IPS-20b (cell line): ENCODE results near the gene FANCL.
"Not testable (repeated sequence)": the region's sequence is repeated elsewhere in the genome, so short reads cannot be mapped to it uniquely, and the experiment has no call there.

Experiments
- H3K27ac ChIP-seq: one replicate; pipeline ENCODE4 v1.5.1; 2013; ENCODE audit warnings: low read length
- H3K27me3 ChIP-seq: 2 replicates; pipeline ENCODE4 v1.6.1; 2013; ENCODE audit warnings: mild to moderate bottlenecking, low read length, inconsistent platforms; ENCODE audit not compliant: insufficient read depth
- H3K36me3 ChIP-seq: 2 replicates; pipeline ENCODE4 v1.6.1; 2013; ENCODE audit warnings: low read depth, mild to moderate bottlenecking, inconsistent platforms, low read length, moderate library complexity; ENCODE audit not compliant: insufficient read depth
- H3K4me1 ChIP-seq: 2 replicates; pipeline ENCODE4 v1.6.1; 2013; ENCODE audit warnings: mild to moderate bottlenecking, control low read depth, inconsistent platforms, low read length, moderate library complexity; ENCODE audit not compliant: insufficient read depth
- H3K4me3 ChIP-seq: 2 replicates; pipeline ENCODE4 v1.5.1; 2013; ENCODE audit warnings: mild to moderate bottlenecking, low read length, inconsistent platforms
- H3K9ac ChIP-seq: 2 replicates; pipeline ENCODE4 v1.6.1; 2013; ENCODE audit warnings: low read depth, mild to moderate bottlenecking, inconsistent platforms, low read length, moderate library complexity
- H3K9me3 ChIP-seq: 2 replicates; pipeline ENCODE4 v1.6.1; 2013; ENCODE audit warnings: mild to moderate bottlenecking, low read depth, low read length, inconsistent platforms; ENCODE audit not compliant: insufficient read depth

Gene FANCL

DNA sequence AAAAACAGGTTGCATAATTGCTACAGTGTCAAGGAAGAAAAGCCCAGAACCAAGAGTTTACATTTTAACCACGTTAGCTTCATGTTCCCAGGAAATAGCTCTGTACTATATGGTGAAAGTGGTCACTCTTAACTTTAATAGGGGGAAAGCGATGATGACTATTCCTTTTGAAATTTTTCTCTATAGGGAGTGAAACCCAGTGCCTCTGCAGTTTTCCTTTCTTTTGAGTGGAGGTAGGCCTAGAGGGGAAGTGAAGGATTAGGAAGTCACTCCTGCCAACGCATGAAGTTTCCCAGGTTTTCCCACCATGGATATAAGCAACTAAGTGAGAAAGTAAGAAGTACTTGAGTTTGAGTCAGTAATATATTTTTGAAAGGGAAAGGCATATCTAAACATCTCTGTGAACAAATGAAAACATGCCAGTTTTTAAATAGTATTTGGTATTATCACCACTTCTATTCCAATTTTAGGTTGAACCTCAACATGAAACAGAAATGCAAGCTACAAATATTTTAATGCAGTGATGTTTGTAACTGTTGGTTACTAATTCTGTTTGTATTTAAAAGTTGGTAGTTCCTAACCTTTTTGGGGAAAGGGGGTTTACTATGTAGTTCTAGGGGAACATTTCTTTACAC lies 102.6 kb downstream of the FANCL start:
- Histone ChIP-seq H3K9me3 (no peaks in the 10 kb centered on the region), H3K4me1 (no peaks in the 10 kb centered on the region), H3K9ac (no peak overlapping the region), H3K27ac (no peak overlapping the region), H3K36me3 (no peaks in the 10 kb centered on the region), H3K27me3 (no peaks in the 10 kb centered on the region), H3K4me3 (no peak overlapping the region)

DNA sequence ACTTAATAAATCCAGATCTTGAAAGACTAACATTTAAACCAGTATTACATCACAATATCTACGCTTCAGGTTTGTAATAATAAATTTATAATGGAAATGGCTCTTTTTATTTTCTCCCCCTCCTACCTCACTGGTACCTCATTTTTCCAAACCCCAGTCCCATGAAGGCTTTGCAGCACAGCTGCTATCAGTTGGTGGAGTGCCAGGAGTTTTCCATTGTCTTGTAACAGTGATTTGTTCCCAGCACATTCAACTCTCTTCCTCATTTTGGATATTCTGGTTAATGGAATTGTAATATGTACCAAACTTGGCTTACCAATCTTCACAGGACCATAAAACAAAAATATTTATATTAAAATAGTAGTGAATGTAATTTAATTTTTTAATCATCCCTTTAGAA lies 103.3 kb downstream of the FANCL start:
- Histone ChIP-seq H3K9ac (no peak overlapping the region), H3K27ac (no peak overlapping the region), H3K9me3 (no peaks in the 10 kb centered on the region)

DNA sequence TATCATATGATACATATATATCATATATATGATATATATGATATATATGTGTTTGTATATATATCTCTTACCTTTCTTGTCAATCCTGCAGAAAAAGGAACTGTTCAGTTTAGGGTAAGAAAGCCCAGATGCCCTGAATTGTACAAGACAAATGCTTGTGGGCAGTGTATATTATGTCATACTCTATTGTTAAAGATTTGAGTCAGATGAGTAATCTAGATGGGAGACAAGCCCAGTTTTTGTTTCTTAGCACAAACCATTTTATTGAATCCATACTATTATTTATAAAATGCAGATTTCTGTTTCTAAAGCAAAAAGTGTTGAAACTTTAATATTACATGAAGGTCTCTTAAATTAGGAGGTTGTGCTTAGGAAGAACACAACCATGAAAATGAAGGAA lies 103.9 kb downstream of the FANCL start:
- Histone ChIP-seq H3K4me1 (no peaks in the 10 kb centered on the region), H3K36me3 (peaks cover under 1% of the 10 kb centered on the region; the same call in 1 of the 2 replicates), H3K9me3 (no peaks in the 10 kb centered on the region), H3K4me3 (no peak overlapping the region), H3K27me3 (no peaks in the 10 kb centered on the region), H3K27ac (no peak overlapping the region), H3K9ac (no peak overlapping the region)

More for the DNA sequence above, 103.3 kb downstream of the FANCL start:
- H3K4me3 ChIP-seq = no peak overlapping the region
- no peaks in the 10 kb centered on the region for H3K27me3 ChIP-seq
- no peaks in the 10 kb centered on the region for H3K36me3 ChIP-seq
- H3K4me1 ChIP-seq = no peaks in the 10 kb centered on the region

DNA sequence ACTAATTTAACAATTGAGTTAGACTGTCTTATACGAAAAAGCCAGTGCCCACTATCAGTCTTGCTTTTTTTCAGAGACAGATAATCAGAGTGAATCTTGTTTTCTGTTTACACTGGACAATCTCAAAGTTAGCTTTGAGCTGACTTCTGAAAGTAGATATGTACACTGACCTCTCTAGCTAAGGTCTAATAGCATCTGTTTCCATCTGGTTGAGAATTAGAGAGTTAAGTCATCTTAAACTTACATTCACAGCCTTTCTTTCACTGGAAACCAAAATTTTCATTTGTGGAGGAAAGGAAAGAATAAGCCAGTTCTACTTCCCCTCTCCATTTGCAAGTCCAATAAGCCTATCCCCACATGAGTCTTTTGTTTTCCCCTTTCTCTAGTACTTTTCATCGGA lies 105.3 kb downstream of the FANCL start:
- no peak overlapping the region for H3K4me3 ChIP-seq
- no peaks in the 10 kb centered on the region for H3K9me3 ChIP-seq
- H3K4me1 ChIP-seq = no peaks in the 10 kb centered on the region
- H3K9ac ChIP-seq = no peak overlapping the region
- H3K27ac ChIP-seq = no peak overlapping the region
- H3K27me3 ChIP-seq = no peaks in the 10 kb centered on the region
- H3K36me3 ChIP-seq = peaks cover 4% of the 10 kb centered on the region; the same call in 1 of the 2 replicates

DNA sequence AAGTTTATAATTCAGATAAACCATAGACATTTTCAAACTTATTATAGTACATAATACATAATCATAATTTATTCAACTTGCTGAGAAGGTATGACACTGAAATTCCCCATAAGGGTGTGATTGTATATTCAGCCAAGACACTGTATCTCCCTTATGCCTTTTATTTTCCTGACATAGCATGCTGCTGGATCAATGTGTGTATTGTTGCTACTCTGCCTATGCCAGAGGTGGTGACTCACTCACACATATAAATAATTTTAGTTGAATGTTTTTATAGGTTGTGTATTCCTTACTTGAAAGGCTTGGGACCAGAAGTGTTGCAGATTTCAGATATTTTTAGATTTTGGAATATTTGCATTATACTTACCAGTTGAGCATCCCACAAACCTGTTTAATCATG lies 107.7 kb downstream of the FANCL start:
- Histone ChIP-seq H3K36me3 (peaks cover 4% of the 10 kb centered on the region; the same call in 1 of the 2 replicates), H3K9ac (no peak overlapping the region), H3K27me3 (no peaks in the 10 kb centered on the region), H3K27ac (no peak overlapping the region), H3K9me3 (no peaks in the 10 kb centered on the region), H3K4me3 (no peak overlapping the region), H3K4me1 (no peaks in the 10 kb centered on the region)

DNA sequence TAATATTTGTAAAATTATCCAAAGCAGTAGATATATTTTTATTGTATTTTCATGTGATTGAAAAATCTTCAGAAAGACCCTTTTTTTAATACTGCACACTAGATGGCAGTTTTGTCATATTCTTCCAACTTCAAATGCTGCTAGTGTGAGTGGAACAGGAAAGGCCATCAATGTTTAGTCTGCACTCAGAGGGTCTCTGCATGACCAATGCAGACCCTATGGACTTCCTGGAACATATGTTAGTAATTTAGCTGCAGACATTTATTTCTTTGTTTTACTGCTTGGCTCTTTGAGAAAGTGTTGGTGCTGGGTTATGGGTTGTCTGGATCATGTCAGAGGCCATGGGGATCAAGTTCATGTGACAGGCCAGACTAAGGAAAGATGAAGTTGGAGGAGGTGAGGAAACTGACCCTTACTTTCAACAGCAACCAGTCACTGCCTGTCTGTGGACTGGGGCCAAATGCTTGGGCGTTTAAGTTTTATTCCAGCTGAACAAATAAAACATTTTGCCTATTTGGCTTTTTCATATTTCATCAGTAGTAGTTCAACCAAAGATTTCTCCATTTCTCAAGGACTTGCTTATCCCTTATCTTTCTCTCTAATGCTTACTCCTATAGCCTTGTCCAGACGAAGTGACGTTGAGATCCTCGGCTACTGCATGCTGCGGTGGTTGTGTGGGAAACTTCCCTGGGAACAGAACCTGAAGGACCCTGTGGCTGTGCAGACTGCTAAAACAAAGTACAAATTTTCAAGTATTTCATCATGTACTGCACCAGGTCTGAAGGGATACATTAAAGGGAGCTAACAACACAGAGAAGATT lies 109.7 kb downstream of the FANCL start:
- Histone ChIP-seq H3K9me3 (no peaks in the 10 kb centered on the region), H3K27me3 (no peaks in the 10 kb centered on the region), H3K9ac (no peak overlapping the region), H3K4me1 (no peaks in the 10 kb centered on the region), H3K4me3 (no peak overlapping the region), H3K36me3 (peaks cover 4% of the 10 kb centered on the region; the same call in 1 of the 2 replicates), H3K27ac (no peak overlapping the region)

DNA sequence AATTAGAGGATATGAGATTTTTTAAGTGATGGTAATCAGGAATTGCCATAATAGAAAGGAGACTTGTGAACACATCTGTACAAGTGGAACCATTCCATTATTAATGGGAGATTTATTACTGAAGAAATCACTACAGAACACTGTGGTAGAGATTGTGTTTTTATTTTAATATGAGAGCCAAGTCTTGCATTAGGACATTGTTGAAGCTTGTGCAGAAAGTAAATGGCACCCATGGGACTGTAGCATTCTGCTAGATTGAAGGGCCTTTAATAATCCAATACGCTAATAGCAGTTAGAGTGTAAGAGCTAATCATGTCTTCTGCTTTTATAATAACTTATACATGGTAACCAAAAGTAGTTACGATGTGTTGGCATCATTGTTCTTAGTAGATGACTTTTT lies 110.9 kb downstream of the FANCL start:
- H3K9me3 ChIP-seq = no peaks in the 10 kb centered on the region
- no peak overlapping the region for H3K4me3 ChIP-seq
- H3K27ac ChIP-seq = no peak overlapping the region

DNA sequence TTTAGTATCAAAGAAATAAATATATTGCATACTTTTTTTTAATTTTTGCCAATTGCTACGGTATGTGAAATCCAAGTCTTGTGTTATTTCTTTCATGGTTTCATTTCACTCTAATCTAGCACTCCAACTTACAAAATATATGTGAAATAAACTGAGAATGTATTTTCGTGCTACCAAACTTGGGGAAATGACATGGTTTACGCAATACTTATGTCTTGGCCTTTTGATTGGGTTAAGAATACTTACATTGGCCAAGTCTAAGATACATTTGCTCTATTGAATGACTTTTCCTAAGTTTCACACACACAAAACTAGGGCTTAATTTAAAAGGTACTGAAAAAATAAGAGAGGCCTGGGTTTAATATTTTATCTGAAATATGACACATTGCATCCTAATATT lies 114.0 kb downstream of the FANCL start:
- no peaks in the 10 kb centered on the region for H3K27me3 ChIP-seq
- no peaks in the 10 kb centered on the region for H3K9me3 ChIP-seq
- no peaks in the 10 kb centered on the region for H3K4me1 ChIP-seq
- H3K4me3 ChIP-seq = no peak overlapping the region
- no peak overlapping the region for H3K27ac ChIP-seq
- H3K36me3 ChIP-seq = peaks cover 7% of the 10 kb centered on the region; the same call in 1 of the 2 replicates
- no peak overlapping the region for H3K9ac ChIP-seq

More for the DNA sequence above, 110.9 kb downstream of the FANCL start:
- H3K4me1 ChIP-seq = no peaks in the 10 kb centered on the region
- no peak overlapping the region for H3K9ac ChIP-seq
- H3K27me3 ChIP-seq = no peaks in the 10 kb centered on the region
- peaks cover 4% of the 10 kb centered on the region; the same call in 1 of the 2 replicates for H3K36me3 ChIP-seq

DNA sequence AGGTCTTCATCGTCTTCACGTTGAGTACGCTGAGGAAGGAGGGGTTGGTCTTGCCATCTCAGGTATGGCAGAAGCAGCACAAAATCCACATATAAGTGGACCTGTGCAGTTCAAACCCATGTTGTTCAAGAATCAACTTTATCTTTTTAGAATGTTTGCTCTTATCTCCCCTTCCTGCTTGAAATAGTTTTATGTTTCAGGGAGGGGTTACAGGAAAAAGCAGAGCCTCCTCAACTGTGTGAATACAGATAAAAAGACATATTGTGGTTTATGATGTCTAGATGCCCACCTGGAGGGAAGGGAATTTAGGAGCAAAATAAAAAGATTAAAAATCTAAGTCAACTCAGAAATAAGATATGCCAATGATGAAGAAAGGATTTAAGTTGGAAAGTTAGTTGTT lies 118.6 kb downstream of the FANCL start:
- no peaks in the 10 kb centered on the region for H3K4me1 ChIP-seq
- no peaks in the 10 kb centered on the region for H3K27me3 ChIP-seq
- H3K36me3 ChIP-seq = peaks cover 5% of the 10 kb centered on the region; the same call in 1 of the 2 replicates
- H3K4me3 ChIP-seq = no peak overlapping the region
- H3K9me3 ChIP-seq = no peaks in the 10 kb centered on the region
- no peak overlapping the region for H3K9ac ChIP-seq
- H3K27ac ChIP-seq = no peak overlapping the region

DNA sequence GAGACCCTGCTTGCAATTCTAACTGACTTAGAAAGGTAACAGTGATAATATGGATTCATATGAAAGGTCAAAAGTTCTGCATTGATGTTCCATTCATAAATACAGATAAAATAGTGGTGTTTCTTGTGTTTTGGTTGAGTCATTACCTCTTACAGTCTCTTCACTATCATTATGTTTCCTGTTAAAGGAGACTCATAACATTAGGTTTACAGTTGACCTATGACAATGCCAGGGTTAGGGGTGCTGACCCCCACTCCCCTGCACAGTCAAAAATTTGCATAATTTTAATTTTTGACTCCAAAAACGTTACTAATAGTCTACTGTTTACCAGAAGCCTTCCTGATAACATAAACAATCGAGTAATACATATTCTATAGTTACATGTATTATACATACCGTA lies 119.1 kb downstream of the FANCL start:
- H3K27ac ChIP-seq = no peak overlapping the region
- no peak overlapping the region for H3K9ac ChIP-seq
- no peak overlapping the region for H3K4me3 ChIP-seq
- H3K36me3 ChIP-seq = peaks cover 5% of the 10 kb centered on the region; the same call in 1 of the 2 replicates
- no peaks in the 10 kb centered on the region for H3K9me3 ChIP-seq
- H3K27me3 ChIP-seq = no peaks in the 10 kb centered on the region
- H3K4me1 ChIP-seq = no peaks in the 10 kb centered on the region

DNA sequence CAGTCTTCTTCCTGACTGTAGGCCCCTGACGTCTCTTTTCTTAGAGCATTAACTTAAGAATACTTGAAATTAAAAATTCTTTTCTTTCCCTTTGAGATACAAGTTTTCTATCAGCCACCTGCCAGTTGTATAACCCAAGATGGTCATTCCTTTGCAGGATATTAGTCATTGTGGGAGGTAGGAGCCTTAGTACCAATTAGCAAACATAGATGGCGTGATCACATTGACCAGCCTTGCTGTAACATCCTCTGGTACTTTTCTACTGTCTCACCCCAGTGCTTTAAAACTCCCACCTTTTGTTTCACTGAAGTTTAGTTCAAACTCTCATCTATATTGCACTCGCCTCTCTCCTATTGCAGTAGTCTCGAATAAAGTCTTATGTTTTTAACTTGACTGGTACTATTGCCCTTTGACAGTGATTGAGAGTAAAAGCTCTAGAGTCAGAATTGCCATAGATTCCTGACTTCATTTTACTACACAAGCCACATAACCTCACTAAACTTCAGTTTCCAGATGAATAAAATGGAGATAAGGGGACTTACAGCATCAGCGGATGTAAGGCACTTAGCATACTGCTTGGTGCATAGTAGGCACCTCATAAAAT lies 120.4 kb downstream of the FANCL start:
- H3K4me3 ChIP-seq = no peak overlapping the region
- H3K9me3 ChIP-seq = no peaks in the 10 kb centered on the region
- H3K9ac ChIP-seq = no peak overlapping the region
- H3K36me3 ChIP-seq = peaks cover 5% of the 10 kb centered on the region; the same call in 1 of the 2 replicates
- no peaks in the 10 kb centered on the region for H3K27me3 ChIP-seq
- H3K27ac ChIP-seq = no peak overlapping the region
- H3K4me1 ChIP-seq = no peaks in the 10 kb centered on the region

DNA sequence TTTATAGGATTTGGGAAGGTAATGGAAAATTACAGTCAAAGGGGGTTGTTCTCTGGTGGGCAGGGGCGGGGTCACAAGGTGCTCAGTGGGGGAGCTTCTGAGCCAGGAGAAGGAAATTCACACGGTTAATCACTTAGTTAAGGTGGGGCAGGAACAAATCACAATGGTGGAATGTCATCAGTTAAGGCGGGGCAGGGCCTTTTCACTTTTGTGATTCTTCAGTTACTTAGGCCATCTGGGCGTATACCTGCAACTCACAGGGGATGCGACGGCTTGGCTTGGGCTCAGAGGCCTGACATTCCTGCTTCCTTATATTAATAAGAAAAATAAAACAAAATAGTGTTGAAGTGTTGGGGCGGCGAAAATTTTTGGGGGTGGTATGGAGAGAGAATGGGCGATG lies 127.6 kb downstream of the FANCL start:
- not testable (repeated sequence) for H3K9ac ChIP-seq, H3K4me1 ChIP-seq, H3K4me3 ChIP-seq, H3K9me3 ChIP-seq, H3K27ac ChIP-seq, H3K27me3 ChIP-seq, H3K36me3 ChIP-seq
